HG03139 (cell line): Measurements from ENCODE around the gene PCA3.
A peak's percentile ranks its signal among the peaks of the same experiment; 100 is the strongest.

Experiments
- ATAC-seq: cut with Tn5 transposase; IDR thresholded peaks from one replicate; pipeline ENCODE4 v1.9.1; 2021; ENCODE audit not compliant: unreplicated experiment

The PCA3 gene

DNA sequence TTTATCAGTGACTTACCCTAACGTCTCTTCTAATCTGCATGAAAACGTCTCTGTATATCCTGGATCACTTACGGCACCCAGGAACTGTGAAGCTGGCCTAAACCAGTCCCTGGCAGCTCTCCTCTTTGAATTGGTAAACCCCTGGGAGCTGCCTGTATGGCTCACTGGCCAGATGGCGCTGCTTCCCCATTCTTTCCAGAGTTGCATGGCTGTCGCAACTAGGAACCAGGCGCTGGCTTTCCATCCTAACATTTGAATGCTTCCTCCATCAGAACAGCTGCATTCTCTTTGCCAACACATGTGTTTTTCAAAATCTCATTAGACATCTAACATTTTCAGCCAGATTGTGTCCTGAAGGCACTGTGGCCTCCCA is 8.0 kb upstream of the PCA3 start:
- no peak for ATAC-seq

DNA sequence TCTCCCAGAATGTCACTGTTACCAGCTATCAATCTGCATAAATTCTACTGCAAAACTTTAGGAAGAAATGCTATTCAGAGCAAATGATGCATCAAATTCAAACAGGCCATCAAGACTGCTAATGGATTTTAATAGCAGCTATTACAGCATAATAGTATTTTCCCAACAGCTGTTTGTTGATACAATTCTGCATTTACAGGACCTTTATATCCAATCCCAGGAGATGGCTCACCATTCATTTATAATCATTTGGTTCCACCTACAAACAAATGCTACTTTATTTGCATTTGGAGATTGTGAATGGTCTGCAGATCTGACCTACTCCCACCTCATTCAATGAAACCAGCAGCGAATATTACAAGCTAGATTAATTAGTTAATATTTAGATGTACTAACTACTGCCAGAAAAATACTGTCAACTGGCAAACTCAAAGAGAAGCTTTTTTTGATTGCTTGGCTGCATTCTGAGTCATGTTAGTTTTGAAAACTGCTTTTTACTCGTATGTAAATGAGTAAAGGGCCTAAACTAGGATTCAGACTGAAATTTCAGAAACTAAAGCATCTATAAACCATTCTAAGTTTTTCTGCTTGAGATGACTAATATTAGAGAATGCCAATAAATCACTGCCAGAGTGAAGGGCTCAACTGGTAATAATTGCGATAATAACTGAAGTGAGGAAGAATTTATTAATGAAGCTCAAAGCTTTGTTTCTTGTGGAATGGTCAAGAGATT is 7.1 kb upstream of the PCA3 start:
- no peak for ATAC-seq

- ATAC-seq, result no peak
These were observed 5.8 kb upstream of the PCA3 start for GRCh38 chr9:76758476-76758875.

GRCh38 chr9:76759732-76760131 is 4.5 kb upstream of the PCA3 start:
- no peak for ATAC-seq

DNA sequence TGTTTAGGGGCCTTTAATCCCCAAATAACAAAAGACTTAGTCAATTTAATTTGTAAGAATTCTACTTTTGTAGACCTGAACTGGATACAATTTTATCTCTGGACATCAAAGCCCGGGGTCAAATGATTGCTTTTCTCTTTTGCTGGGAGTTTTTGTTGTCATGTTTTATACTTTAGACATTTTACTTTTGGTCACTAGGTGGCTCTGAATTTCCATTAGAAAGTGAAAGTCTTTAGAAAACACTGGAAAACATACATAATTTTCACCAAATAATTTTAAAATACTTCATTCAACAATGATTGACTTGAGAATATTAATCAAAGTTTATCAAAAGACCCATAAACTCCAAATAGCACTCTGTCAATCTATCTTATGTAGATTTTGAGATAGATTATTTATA is 2.8 kb upstream of the PCA3 start:
- no peak for ATAC-seq

GRCh38 chr9:76766126-76766525 is 1.9 kb downstream of the PCA3 start:
- no peak for ATAC-seq

GRCh38 chr9:76772686-76773445 is 8.6 kb downstream of the PCA3 start:
- no peak for ATAC-seq

DNA sequence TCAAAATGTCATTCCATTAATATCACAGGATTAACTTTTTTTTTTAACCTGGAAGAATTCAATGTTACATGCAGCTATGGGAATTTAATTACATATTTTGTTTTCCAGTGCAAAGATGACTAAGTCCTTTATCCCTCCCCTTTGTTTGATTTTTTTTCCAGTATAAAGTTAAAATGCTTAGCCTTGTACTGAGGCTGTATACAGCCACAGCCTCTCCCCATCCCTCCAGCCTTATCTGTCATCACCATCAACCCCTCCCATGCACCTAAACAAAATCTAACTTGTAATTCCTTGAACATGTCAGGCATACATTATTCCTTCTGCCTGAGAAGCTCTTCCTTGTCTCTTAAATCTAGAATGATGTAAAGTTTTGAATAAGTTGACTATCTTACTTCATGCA is 20.6 kb downstream of the PCA3 start:
- ATAC-seq, result no peak

DNA sequence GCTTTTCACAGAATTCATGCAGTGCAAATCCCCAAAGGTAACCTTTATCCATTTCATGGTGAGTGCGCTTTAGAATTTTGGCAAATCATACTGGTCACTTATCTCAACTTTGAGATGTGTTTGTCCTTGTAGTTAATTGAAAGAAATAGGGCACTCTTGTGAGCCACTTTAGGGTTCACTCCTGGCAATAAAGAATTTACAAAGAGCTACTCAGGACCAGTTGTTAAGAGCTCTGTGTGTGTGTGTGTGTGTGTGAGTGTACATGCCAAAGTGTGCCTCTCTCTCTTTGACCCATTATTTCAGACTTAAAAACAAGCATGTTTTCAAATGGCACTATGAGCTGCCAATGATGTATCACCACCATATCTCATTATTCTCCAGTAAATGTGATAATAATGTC is 21.3 kb downstream of the PCA3 start:
- ATAC-seq, result no peak

DNA sequence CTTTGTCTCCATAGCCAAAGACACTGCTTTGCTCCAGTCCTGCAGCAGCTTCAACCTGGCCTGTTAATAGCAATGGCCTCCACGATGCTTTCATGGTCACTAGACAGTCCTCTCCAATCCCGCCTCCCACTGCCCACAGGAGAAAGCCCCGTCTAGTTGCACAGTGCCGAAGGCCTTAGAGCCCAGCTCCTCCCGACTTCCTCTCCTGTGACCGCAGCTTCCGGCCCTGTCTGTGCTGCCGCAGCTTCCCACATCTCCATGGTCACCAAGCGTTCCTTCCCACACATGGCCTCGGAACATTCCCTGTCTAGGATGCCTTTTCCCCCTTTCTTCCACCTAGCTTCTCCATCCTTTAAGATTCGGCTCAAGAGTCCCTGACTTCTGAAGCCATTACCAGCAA is 23.4 kb downstream of the PCA3 start:
- ATAC-seq, result no peak

- no peak for ATAC-seq
These were observed 25.6 kb downstream of the PCA3 start for GRCh38 chr9:76789840-76790239.

DNA sequence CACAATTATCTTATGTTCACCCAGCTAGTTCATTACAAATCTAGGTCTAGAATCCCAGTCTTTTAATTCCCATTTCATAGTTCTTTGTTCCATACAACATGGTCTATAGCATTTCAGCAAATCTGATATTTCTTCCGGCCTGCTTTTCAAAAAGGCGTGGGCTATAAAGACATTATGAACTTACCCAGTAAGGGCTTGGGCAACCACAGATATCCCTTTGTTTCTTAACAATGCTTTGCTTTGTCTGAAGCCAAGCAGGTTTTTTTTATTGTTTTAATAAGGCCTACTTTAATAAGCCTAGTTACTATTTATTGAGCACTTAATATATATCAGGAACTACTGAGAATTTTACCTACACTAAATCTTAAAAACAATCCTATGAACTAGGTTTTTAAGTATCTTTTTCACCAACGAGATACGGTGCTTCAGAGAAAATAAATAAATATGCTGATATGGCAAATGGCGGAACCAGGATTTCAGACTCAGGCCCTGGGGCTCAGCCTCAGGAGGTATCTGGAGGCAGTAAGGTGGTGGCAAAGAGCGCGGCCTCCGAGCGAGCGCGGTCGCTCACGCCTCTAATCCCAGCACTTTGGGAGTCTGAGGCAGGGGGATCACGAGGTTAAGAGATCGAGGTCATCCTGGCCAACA is 29.7 kb downstream of the PCA3 start:
- no peak for ATAC-seq

DNA sequence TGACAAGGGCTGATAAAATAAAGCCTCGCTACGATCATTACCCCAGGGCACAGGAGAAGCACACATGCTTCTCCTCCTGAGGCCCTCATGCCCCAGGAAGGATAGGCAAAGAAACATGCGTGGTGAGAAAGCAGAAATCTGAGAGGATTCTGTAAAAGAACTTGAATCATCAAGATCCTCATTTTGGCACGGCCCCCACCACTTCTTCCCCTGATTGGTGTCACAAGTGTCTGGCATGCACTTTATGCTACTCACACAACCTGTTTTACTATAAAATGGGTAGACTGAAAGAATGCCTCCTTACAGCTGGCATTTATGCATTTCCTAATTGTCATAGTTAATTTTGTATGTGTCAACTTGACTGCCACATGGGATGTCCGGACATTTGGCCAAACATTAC is 32.1 kb downstream of the PCA3 start:
- ATAC-seq, result no peak

GRCh38 chr9:76798527-76798926 is 34.3 kb downstream of the PCA3 start:
- no peak for ATAC-seq

DNA sequence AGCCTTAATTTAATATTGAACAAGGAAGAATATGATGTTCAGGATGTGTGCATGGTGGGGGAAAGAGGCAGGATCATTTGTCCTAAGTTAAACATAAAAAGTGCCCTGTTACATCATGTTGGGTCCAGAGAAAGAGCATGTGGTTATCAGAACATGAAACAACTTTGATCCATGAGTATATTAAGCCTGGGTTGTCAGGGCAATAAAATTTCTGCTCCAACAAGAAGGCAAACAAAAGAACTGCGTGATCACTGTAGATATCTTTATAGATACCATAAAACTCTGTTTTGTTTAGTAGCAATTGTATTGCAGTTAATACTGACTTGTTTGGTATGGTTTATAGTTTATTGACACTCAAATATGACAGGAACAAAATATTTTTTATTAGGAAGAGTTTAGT is 35.2 kb downstream of the PCA3 start:
- no peak for ATAC-seq

DNA sequence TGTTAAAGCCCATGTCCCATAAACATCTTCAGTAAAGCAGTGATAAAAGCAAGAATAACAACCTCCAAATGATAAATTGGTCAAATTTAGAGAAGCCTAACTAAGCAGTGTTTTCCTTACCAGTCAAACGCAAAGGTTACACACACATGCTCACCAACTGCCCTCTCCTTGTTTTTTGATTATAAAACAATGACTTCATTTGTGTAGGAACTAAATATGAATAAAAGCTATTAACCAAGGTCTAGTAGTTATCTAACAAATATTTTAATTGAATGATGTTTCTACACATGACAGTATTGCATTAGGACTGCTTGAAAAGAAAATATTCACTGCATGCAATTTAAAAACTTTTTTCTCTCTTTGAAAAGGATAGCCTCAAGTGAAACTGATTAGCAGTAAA is 36.7 kb downstream of the PCA3 start:
- no peak for ATAC-seq

GRCh38 chr9:76803083-76803482 is 38.8 kb downstream of the PCA3 start:
- ATAC-seq, result no peak

DNA sequence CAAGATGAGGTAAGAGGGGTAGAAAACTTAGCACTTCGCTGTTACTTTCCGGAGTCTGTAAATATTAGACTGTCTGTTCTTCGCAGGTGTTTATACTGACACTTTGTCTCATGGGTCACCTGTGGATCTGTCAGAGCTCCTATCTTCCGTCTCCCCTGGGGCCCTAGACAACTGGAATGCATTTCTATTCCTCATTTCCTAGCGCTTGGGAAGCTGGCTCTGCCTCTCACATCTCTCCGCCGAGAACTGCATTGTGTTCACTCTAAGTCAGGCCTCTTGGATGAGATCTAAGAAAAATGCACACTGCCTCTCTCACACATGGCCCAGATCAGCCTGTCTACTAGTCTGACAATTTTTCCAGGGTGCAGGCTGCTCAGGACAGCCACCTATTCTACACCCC is 39.5 kb downstream of the PCA3 start:
- ATAC-seq, result no peak

DNA sequence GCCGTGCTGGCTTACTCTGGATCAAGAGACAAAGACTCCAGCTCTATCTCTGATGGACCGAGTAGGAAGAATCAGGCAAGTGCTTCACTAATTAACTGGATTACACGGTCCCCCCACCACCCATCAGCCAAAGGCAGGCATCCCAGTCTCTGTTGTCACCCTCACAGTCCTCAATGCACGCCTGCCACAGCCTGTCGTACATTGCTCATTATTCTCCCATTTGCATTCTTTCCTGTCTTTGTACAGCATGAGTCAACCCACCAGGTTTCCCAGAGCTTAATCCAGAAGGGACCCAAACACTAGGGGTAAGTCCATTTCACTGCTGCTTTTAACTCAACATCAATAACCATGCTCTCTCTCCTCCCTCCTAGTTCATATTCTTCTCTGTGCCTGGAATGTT is 44.4 kb downstream of the PCA3 start:
- ATAC-seq, result no peak

DNA sequence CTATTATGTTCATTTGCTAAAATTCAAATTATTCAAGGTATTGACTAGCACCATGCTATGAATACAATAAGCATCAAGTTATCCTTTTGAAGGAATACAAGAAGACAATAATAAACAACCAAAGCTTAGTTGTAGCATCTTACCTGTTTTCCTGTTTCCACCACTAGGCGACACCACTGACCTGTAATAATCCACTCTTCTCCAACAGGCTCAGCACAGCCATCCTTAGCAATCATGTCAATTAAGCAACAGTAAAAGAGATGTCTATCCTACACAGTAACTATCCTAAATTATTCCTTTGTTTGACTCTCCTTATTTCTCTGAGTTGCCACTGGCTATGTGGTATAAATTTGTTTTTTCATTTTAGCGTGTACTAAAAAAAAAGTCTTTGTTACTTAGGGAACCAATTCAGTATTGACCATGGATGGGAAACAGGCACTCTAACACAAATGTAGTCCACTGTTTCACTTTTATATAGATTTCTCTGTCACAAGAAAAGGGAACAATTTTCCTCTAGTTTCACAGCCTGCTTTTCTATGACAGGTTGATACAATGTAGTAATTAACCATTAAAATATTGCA is 46.2 kb downstream of the PCA3 start:
- peak; percentile 67 for ATAC-seq

DNA sequence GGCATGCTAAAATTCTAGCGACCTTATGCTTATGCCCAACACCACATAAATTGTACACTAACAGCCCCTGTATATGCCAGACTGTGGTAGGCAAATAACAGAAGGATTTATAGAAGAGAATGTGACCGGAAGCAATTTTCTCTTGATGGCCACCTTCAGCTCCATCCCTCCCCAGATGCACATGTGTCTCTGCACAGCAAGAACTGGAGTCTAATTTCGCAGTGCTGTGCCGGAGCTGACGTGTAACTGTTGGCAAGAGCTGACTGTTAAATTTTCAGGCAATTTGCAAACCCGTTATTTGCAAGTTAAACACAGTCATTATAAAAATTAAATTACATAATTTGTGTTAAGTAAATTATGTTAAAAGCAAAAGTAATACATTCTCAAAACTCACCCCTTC is 48.4 kb downstream of the PCA3 start:
- no peak for ATAC-seq

DNA sequence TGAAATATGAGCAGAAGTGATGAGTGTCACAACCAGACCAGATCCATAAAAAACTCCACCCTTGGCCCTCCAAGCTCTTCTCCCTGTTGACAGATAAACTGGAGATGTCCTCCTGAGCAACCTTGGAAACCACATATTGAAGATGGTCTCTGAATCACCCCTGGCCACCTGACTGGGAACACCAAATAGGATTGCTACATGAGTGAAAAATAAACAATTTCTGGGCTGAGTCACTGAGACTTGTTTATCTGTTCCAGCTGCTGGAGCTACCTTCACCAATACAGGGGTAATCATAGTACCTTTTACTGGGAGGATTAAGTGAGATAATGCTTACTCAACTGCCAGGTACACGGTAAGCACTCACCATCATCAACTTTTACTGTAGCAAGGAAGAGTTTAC is 53.3 kb downstream of the PCA3 start:
- ATAC-seq, result no peak
